Measurements from ENCODE around the gene DSG1. TPM values are rescaled to one million over a fixed set of nuclear protein-coding genes. Genes with fewer than 3 reads are reported as not detected.

Gene DSG1
- total and polyA plus RNA-seq, 2 of the 8 experiments (the other 6 are each of a cell fraction or from before 2014, with no cell fraction given) = 0.06 TPM; not detected in 1

GRCh38 chr18:31403409-31403808 lies 85.4 kb downstream of the DSG1 start:
- Histone ChIP-seq H3K4me1 (replicated peaks in 1 of 4; ENCODE audit: control insufficient read depth in 3 of 4, insufficient read depth in 4 of 4, low read length in 3 of 4) (no peaks in the 10 kb centered on the region), H3K36me3 (ENCODE audit: control insufficient read depth in 2 of 4, insufficient read depth in 4 of 4, low read length in 3 of 4) (no peaks in the 10 kb centered on the region), H3K4ac (replicated peaks; ENCODE audit: insufficient read length, low read depth, low read length) (no peak overlapping the region), H4K91ac (replicated peaks; ENCODE audit: insufficient read length, low read length) (no peak overlapping the region), H4K20me1 (replicated peaks in 1 of 2; ENCODE audit: control insufficient read depth in 1 of 2, insufficient read depth in 2 of 2, low read length in 2 of 2) (no peaks in the 10 kb centered on the region), H4K8ac (ENCODE audit: extremely low read depth, insufficient read depth, low read length) (no peak overlapping the region), H3K4me3 (ENCODE audit: extremely low read depth in 1 of 4, insufficient read depth in 2 of 4, low read depth in 3 of 4, low read length in 4 of 4) (no peak overlapping the region), H2AFZ (ENCODE audit: low read length) (no peak overlapping the region), H3K14ac (ENCODE audit: insufficient read length) (no peak overlapping the region), H2BK20ac (ENCODE audit: low read length) (no peak overlapping the region), H3K4me2 (ENCODE audit: insufficient read depth in 1 of 2, low read depth in 2 of 2, low read length in 2 of 2) (no peak overlapping the region), H3K9ac (replicated peaks in 1 of 4; ENCODE audit: extremely low read depth in 1 of 4, low read depth in 3 of 4, low read length in 3 of 4) (no peak overlapping the region), H2BK5ac (ENCODE audit: low read depth, low read length) (no peak overlapping the region), H3K9me3 (ENCODE audit: insufficient read depth in 2 of 2, low read depth in 1 of 2, low read length in 1 of 2) (no peaks in the 10 kb centered on the region), H2BK15ac (ENCODE audit: low read length) (no peak overlapping the region), H2AK5ac (ENCODE audit: low read depth, low read length) (no peak overlapping the region), H3K79me2 (ENCODE audit: control insufficient read depth in 1 of 2, insufficient read depth in 2 of 2, low read length in 2 of 2) (no peaks in the 10 kb centered on the region), H2BK120ac (replicated peaks; ENCODE audit: low read depth, low read length) (no peak overlapping the region), H3K79me1 (ENCODE audit: low read depth, low read length) (no peaks in the 10 kb centered on the region), H2BK12ac (ENCODE audit: low read depth, low read length) (no peak overlapping the region), H3K27me3 (replicated peaks in 1 of 4; ENCODE audit: control insufficient read depth in 3 of 4, extremely low read depth in 1 of 4, insufficient read depth in 3 of 4, low read length in 3 of 4) (no peaks in the 10 kb centered on the region), H3K18ac (ENCODE audit: extremely low read depth, low read length) (no peak overlapping the region), H3K56ac (replicated peaks; ENCODE audit: insufficient read length, low read depth, low read length) (no peak overlapping the region), H3K23ac (ENCODE audit: insufficient read length) (no peak overlapping the region), H4K5ac (ENCODE audit: insufficient read length, low read depth, low read length) (no peak overlapping the region), H3K23me2 (ENCODE audit: low read depth, low read length) (no peaks in the 10 kb centered on the region), H3K27ac (ENCODE audit: low read depth, low read length) (no peak overlapping the region)
- POLR2A ChIA-PET (ENCODE audit: partially characterized antibody) = no interaction called here
- DNase-seq (ENCODE audit: low read depth in 1 of 2, low spot score in 2 of 2) (no peak), FAIRE-seq (no peak)
- WGBS, 2 experiments (ENCODE audit: extremely low coverage in 1 of 2, insufficient coverage in 1 of 2, insufficient read length in 1 of 2, insufficient replicate concordance in 2 of 2, low coverage in 1 of 2, low lambda C conversion rate in 2 of 2, missing lambda C conversion rate in 1 of 2) = 93% methylated on average over 2 of the region's 2 CpGs; no CpG with 5 or more reads in 1 of the 2 experiments
- no peak for TF ChIP-seq RAD21 (IDR thresholded peaks at IDR 0.05 in 1 of 2, conservative IDR thresholded peaks at IDR 0.05 in 1 of 2; ENCODE audit: low read depth in 2 of 2, low read length in 2 of 2)
- TF ChIP-seq PHF8 (conservative IDR thresholded peaks at IDR 0.05; ENCODE audit: low read depth, low read length) = no peak
- no peak for TF ChIP-seq GTF2F1 (IDR thresholded peaks at IDR 0.05; ENCODE audit: borderline replicate concordance, low read depth, low read length)
- no peak for TF ChIP-seq EP300 (IDR thresholded peaks at IDR 0.05; ENCODE audit: borderline replicate concordance in 1 of 2, low read depth in 2 of 2, low read length in 2 of 2)
- no peak for TF ChIP-seq SP2 (IDR thresholded peaks at IDR 0.05; ENCODE audit: low read length)
- CTCF ChIA-PET (ENCODE audit: partially characterized antibody) = interaction anchor here (0.6 to 1.9 kb wide), 2 partner anchors 21 to 976 kb away, joined by 3 to 5 read pairs; no protein-coding TSS in a partner anchor
